HG02610 (cell line): ENCODE measurements around the gene DGKB.

ENCODE experiments used
- ATAC-seq: cut with Tn5 transposase; IDR thresholded peaks from one replicate; pipeline ENCODE4 v1.9.1; 2021; ENCODE audit warnings: mild to moderate bottlenecking, moderate library complexity; ENCODE audit not compliant: unreplicated experiment

Gene DGKB

DNA sequence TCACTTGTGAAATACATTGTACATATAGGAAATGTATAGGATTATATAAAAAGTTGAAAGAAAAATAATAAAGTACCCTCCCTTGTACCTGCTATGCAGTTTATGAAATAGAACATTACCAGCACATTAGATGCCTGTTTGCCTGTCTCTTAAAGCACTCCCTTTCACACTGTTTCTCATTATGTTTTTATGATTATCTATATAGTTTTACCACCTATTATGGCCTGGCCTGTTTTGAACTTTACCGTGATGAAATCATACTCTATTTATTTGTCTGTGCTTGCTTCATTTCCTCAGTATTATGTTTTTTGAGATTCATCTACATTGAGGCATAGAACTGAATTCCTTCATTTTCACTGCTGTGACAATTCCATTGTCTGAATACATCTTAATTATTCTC is 41.1 kb downstream of the DGKB start:
- no peak for ATAC-seq

DNA sequence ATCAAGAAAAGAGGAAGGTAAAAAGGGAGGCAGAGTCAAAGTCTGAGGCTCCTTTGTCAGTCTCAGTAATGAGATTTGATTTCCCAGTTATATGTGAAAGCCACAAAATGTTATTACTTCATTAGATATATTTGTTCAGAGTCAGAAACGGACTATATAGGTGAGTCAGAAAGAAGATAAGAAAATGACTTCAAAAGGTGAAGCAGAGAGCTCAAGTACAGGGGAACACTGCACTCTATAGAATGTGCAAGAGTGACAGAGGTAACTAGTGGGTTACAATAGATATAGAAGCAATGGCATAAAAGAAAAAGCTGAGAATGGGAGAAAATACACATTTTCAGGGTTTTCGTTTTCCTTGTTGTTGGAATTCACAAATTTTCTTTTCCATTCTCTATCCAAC is 43.3 kb downstream of the DGKB start:
- ATAC-seq: no peak

GRCh38 chr7:14858866-14859265 is 43.7 kb downstream of the DGKB start:
- ATAC-seq: no peak

DNA sequence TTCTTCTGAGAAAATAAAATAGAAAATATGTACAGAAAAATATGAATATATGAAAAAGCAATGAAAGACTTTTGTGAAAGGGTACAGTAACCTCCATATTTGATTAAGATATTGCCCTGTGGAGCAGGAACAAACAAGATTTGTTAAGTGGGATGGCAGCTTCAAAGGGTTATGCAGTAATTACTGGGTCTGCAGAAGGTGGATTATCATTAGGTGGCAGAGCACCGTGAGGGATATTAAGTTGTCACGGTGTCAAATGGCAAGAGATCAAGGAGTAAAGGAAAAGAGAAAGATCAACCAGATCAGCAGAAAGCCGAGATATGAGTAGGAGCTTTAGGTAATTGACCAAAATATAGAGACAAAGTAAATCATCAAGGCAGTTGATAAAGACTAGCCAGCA is 44.1 kb downstream of the DGKB start:
- no peak for ATAC-seq

DNA sequence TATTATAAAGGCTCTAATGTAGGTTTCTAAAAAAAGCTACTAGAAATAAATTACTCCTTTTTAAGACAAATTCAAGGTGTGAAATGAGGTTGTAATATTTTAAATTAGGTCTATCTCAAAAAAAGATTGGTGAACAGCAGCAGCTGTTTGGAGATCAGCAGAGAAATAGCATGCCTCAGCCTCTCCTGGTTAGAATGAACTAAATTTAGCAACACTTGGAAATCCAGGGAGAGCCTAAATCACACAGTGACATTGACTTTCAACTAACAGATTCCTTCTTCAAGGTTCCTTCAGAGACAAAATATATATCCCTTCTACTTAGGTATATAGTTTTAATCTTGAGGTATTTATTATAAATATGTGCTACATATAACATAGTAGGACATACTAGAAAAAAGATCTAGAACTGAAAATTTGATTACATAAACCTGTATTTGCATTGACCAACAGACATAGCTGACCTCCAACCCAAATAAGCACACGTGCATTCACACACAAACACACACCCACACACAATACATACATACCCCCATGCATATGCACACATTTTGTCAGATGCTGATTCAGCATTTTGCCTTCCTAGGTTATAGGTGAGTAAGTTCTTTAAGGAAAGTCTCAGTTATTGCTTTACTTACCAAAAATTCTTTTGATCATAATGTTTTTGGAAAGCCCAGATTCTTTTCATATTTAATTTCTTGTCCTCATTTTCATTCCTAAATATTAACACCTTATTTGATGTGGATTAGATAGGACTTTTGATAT is 47.3 kb downstream of the DGKB start:
- ATAC-seq: no peak

DNA sequence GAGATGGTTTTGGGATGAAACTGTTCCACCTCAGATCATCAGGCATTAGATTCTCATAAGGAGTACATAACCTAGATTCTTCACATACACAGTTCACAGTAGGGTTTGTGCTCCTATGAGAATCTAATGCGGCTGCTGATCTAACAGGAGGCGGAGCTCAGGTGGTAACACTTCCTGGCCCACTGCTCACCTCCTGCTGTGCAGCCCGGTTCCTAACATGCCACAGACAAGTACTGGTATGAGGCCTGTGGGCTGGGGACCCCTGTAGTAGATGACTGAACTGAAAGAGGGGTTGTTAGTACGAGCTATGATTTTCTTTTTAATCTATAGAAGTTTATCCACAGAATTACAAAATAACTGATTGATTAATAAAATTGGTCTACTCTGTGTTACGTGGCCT is 48.1 kb downstream of the DGKB start:
- no peak for ATAC-seq

- ATAC-seq: no peak
These were observed 50.9 kb downstream of the DGKB start for GRCh38 chr7:14851610-14852009.

GRCh38 chr7:14850039-14850438 is 52.5 kb downstream of the DGKB start:
- ATAC-seq: no peak

GRCh38 chr7:14846405-14846804 is 56.1 kb downstream of the DGKB start:
- no peak for ATAC-seq

DNA sequence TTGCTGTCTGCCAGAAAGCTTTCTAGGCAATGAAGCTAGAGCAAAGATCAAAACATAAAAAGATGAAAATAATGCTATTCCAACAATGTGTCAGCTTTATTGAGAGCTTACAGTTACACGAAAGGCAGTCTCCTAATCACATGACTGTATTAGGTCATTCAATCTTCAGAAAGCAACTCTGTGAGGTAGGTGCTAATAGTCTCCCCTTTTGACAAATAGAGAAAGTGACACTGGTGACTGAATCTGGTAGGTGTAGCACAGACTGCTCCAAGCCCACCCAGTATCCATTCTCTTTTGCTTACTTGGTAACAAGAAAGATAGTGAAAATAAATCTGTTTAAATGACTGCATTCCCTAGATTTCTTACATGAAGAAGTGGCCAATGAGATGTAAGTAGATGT is 58.8 kb downstream of the DGKB start:
- no peak for ATAC-seq

DNA sequence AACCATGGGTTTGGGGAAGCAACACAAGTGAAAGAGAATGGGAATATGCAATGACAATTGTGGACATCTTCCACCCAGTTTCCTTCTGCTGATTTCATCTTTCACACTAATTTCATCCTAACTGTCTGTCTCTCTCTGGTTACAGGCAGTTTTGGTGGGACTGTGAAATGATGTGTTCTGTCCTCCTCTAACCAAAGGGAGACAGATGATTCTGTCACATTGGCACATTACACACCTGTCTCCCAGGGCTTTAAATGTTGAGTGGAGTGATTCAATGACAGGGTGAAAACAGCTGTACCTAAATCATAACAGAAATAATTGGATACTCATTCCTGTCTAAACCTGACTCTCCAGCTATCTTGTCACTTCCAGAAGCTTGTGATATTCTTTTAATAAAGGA is 60.0 kb downstream of the DGKB start:
- no peak for ATAC-seq

DNA sequence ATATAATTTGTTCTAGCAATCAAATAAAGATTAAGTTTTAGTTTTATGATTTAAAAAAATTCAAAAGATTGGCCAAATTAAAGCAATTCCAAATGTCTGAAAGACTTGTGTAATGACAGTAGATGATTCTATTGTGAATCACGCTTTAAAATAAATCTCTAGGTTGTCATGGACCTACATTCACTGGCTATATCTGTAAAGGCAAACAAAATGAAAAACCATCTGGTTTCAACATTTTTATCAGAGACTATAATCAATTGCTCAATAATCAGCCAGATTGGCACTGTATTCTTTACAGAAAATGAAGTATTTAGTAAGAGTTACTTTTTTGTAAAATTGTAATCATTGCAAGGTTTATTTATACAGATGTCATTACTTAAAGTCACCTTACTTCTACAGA is 60.7 kb downstream of the DGKB start:
- no peak for ATAC-seq

DNA sequence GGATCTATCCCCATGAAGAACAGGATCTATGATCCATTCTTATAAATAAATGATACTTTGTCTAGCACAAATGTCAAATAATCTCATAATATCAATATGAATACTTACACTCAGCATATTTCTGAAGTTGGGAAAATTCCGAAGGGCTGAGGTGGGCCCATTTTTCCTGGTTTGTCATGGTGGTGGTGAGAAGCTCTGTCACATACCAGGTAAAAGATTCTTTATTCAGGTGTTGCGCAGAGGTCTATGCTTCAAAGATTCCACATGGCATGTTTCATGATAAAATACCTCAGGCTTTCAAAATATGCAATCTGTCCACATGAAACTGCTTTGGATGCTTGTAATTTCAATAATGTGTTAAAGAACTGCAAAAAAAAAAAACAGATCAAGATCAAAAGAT is 61.5 kb downstream of the DGKB start:
- no peak for ATAC-seq

GRCh38 chr7:14839307-14839706 is 63.2 kb downstream of the DGKB start:
- ATAC-seq: no peak

DNA sequence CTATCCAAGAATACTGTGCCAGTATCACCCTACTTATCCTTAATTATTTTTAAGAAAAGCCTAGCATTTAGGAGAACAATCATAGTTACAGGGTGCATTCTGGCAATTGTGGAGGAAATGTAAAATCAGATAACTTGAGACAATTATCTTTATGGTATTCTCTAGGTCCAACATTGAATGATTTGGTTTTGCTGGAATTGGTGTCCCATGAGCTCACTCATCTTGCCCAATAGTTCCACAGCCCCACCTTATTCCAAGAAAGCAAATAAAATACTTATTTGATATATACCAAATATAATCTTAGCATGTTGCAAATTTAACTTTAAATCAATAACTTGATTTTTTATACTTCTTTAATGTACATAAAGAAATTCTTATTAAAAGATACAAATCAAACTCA is 65.3 kb downstream of the DGKB start:
- ATAC-seq: no peak

GRCh38 chr7:14836571-14837189 is 65.9 kb downstream of the DGKB start:
- no peak for ATAC-seq

DNA sequence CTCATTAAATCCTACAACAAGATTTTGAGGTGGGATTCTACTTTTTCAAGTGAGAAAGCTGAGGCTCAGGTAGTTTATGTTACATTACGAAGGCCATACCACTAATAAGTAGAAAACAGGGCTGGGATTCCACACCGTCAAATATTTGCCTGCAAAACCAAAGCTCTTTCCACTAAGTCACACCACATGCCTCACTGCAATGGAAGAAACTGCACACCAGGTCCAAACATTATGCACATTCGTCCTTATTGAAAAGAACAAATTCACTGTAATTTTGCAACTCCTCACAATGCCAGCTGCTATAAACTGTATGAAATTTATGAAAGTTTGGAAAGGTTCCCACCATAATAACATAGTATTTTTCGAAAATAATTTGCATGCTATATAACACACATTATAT is 66.5 kb downstream of the DGKB start:
- no peak for ATAC-seq

DNA sequence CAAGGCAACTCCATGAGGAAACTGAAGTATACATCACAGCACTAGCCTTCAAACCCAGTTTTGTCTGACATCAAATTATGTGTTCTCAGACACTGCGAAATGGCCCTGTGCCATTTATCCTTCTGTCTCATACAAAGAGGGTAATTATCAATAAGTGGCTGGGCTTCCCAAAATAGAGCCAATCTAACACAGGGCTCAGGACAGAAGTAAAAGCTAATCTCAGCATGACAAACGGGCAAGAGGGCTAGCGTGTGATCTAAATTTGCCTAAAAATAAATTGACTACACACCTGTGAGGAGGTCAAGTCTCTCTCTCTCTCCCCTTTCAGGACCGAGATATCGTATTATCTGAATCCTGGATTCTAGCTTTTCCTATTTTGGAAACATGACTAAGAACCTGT is 67.2 kb downstream of the DGKB start:
- no peak for ATAC-seq

DNA sequence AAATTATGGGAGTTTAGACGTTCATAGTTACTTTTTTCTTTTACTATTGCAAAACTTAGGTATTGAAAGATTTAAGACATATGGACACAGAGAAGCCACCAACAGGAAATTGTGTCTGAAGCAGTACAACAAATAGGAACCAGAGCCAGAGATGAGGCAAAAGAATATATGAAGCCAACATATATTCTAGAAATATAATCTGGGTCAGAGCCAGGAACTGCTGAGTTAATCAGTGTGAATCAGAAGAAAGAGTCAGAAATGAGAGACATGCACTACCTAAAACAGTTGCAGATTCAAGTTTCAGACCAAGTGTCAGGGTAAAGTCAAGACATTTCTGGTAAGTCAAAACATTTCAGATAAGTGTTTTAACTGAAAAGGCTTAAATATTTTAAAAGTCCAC is 67.7 kb downstream of the DGKB start:
- peak; percentile 13 for ATAC-seq

GRCh38 chr7:14834456-14834855 is 68.1 kb downstream of the DGKB start:
- ATAC-seq: peak; percentile 79

GRCh38 chr7:14833707-14834106 is 68.8 kb downstream of the DGKB start:
- ATAC-seq: no peak

DNA sequence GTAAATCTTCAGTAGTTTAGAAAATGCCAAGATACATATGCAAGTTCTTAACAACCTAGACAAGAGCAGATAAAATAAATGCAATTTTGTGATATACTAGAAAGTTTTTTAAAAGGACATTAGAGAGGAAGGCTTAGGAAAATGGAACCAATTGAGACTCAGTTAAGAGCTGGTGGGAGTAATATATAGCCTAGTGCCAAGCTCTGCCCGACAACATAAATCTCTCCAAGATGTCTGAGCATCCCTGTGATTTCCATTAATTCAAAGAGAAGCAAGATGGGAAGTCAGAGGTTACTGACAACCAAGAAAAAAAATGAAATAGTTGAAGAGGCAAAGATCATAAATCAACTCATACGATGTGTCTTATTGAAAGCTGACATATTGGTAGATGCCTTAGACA is 74.5 kb downstream of the DGKB start:
- no peak for ATAC-seq

- ATAC-seq: no peak
These were observed 76.1 kb downstream of the DGKB start for GRCh38 chr7:14826426-14826825.
